Measurements from ENCODE around the gene VPS37C. TPM values are rescaled to one million over a fixed set of nuclear protein-coding genes. Genes with fewer than 3 reads are reported as not detected.

The VPS37C gene
- total and polyA plus RNA-seq, 2 experiments from 2014 or later = 20.8 to 22.0 TPM

DNA sequence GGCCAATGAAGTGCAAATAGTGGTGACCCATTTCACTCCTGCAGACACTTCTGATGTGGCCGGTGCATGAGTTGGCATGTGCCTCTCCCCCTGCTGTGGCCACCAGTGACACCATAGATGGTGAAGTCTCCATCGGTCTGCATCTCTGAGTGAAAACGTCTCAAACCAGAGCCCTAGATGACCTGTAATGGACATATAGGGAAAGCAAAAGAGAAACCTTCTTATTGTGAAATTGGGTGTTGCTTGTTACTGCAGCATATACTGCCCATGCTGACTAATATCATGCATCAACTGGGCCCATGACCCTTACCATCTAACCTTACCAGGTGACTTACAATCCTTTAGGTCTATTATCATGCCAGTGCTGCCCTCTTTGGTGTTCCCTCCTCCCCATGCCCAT is 11.7 kb upstream of the VPS37C start:
- DNase-seq (ENCODE audit: low read depth in 1 of 2, low spot score in 1 of 2) = no peak
- Histone ChIP-seq H3K27ac (no peak overlapping the region), H3K4me1 (ENCODE audit: low read depth) (no peaks in the 10 kb centered on the region), H3K9me3 (ENCODE audit: low read depth) (no peaks in the 10 kb centered on the region), H3K4me3 (no peak overlapping the region), H3K27me3 (no peaks in the 10 kb centered on the region), H3K36me3 (no peaks in the 10 kb centered on the region)
- TF ChIP-seq, protein P1, sequence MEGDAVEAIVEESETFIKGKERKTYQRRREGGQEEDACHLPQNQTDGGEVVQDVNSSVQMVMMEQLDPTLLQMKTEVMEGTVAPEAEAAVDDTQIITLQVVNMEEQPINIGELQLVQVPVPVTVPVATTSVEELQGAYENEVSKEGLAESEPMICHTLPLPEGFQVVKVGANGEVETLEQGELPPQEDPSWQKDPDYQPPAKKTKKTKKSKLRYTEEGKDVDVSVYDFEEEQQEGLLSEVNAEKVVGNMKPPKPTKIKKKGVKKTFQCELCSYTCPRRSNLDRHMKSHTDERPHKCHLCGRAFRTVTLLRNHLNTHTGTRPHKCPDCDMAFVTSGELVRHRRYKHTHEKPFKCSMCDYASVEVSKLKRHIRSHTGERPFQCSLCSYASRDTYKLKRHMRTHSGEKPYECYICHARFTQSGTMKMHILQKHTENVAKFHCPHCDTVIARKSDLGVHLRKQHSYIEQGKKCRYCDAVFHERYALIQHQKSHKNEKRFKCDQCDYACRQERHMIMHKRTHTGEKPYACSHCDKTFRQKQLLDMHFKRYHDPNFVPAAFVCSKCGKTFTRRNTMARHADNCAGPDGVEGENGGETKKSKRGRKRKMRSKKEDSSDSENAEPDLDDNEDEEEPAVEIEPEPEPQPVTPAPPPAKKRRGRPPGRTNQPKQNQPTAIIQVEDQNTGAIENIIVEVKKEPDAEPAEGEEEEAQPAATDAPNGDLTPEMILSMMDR (IDR thresholded peaks at IDR 0.05; ENCODE audit: low read depth, low read length) = no peak

DNA sequence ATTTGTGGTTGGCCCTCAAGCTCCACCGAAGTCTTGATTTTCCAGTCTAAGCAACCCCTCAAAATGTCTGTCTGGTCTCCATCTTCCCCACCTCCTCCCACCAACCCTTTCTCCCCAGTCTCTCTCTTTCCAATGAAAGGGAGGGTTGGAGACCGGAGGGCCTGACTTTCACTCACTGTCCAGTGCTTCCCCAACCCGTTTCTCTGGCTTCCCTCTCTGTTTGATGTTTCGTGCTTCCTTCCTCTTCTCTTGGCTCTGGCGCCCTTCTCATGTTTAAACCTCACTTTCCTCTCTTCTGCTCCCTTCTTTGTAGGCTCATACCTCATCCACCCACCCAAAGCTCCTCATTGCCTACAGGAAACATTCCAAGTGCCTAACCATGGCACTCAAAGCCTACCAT is 11.1 kb upstream of the VPS37C start:
- no peaks in the 10 kb centered on the region for H3K4me1 ChIP-seq (ENCODE audit: low read depth)
- no peaks in the 10 kb centered on the region for H3K36me3 ChIP-seq
- no peak overlapping the region for H3K4me3 ChIP-seq
- H3K27ac ChIP-seq = no peak overlapping the region
- TF ChIP-seq, protein P1 (IDR thresholded peaks at IDR 0.05; ENCODE audit: low read depth, low read length) = no peak
- DNase-seq (ENCODE audit: low read depth in 1 of 2, low spot score in 1 of 2) = no peak
- no peaks in the 10 kb centered on the region for H3K9me3 ChIP-seq (ENCODE audit: low read depth)
- H3K27me3 ChIP-seq = no peaks in the 10 kb centered on the region

DNA sequence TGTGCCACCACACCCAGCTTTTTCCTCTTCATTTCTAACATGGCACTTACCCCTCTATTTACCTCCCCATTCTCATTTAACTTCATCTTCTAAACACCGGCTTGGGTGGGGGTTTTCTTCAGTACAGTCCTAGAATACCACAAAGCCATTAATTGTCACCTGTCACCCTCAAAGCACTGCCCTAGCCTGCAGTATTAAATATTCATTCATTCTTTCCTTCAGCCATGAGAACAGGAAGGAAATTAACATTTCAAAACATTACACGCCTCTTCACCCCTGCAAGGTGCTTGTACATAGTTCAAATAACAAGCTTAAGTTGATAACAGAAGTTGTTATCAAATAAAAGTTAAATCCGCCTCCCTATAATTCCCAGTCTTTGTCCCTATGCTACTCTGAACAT is 10.7 kb upstream of the VPS37C start:
- TF ChIP-seq, protein P1 (IDR thresholded peaks at IDR 0.05; ENCODE audit: low read depth, low read length) = no peak
- DNase-seq (ENCODE audit: low read depth in 1 of 2, low spot score in 1 of 2) = no peak
- Histone ChIP-seq H3K4me1 (ENCODE audit: low read depth) (no peaks in the 10 kb centered on the region), H3K4me3 (no peak overlapping the region), H3K27me3 (no peaks in the 10 kb centered on the region), H3K9me3 (ENCODE audit: low read depth) (no peaks in the 10 kb centered on the region), H3K36me3 (no peaks in the 10 kb centered on the region), H3K27ac (no peak overlapping the region)

DNA sequence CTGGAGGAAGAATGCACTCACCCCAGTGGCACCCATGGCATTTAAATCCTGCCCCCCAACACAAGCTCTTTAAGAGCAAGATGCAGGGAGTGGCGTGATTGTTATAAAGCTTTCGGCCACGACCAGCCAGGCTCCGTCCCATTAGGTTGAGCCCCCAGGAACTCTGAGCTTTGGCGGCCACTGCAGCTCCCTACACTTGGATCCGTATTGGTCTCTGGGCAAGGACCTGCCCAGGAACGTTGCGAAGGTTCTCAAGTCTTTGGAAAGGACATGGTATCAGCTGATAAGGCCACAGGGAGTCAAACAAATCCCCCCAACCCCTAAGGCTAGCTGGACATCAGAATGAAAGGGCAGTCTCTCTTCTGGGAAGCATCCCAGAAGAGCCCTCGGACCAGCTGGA is 9.3 kb upstream of the VPS37C start:
- DNase-seq (ENCODE audit: low read depth in 1 of 2, low spot score in 1 of 2) = no peak
- Histone ChIP-seq H3K9me3 (ENCODE audit: low read depth) (no peaks in the 10 kb centered on the region), H3K4me3 (no peak overlapping the region), H3K27ac (no peak overlapping the region), H3K4me1 (ENCODE audit: low read depth) (no peaks in the 10 kb centered on the region), H3K36me3 (no peaks in the 10 kb centered on the region), H3K27me3 (no peaks in the 10 kb centered on the region)
- TF ChIP-seq, protein P1 (IDR thresholded peaks at IDR 0.05; ENCODE audit: low read depth, low read length) = no peak

DNA sequence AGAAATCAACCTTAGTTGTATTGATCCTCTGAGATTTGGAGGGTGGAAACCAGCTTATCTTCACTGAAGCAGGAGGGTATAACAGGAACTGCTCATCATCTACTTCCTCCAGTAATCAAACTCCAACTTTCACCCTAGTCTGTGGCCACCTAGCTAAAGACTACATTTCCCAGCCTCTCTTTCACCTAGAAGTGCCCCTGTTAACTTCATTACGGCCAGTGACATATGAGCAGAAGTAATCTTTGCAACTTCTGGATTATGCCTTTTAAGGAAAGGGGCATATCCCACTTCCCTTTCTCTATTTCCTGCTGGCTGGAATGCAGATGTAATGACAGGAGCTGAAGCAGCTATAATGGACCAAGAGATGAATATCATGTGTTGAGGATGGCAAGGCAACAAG is 7.6 kb upstream of the VPS37C start:
- Histone ChIP-seq H3K36me3 (no peaks in the 10 kb centered on the region), H3K4me3 (no peak overlapping the region), H3K9me3 (ENCODE audit: low read depth) (no peaks in the 10 kb centered on the region), H3K27me3 (no peaks in the 10 kb centered on the region), H3K27ac (no peak overlapping the region), H3K4me1 (ENCODE audit: low read depth) (no peaks in the 10 kb centered on the region)
- TF ChIP-seq, protein P1 (IDR thresholded peaks at IDR 0.05; ENCODE audit: low read depth, low read length) = no peak
- DNase-seq (ENCODE audit: low read depth in 1 of 2, low spot score in 1 of 2) = no peak

All from cardiac muscle cell (in vitro differentiated cells and primary cell).